ENCODE measurements around the gene DCTN4.

DCTN4 gene

DNA sequence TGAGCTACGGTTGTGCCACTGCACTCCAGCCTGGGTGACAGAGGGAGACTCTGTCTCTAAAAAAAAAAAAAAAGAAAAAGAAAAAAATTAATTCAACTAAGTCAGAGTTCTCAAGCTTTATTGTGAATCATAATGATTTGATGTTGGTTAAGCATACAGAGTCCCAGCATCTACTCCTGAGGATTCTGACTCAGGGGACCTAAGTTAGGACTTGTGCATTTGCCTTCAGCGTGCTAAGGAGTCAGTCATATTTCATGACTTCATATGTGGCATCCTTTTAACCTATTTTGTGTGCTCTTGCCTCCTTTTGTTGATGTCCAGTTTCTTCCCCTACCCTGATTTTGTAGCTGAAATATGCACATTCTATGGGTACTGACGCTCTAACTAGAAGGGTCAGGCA is 94.9 kb downstream of the DCTN4 start:
- DNase-seq, result no peak

DNA sequence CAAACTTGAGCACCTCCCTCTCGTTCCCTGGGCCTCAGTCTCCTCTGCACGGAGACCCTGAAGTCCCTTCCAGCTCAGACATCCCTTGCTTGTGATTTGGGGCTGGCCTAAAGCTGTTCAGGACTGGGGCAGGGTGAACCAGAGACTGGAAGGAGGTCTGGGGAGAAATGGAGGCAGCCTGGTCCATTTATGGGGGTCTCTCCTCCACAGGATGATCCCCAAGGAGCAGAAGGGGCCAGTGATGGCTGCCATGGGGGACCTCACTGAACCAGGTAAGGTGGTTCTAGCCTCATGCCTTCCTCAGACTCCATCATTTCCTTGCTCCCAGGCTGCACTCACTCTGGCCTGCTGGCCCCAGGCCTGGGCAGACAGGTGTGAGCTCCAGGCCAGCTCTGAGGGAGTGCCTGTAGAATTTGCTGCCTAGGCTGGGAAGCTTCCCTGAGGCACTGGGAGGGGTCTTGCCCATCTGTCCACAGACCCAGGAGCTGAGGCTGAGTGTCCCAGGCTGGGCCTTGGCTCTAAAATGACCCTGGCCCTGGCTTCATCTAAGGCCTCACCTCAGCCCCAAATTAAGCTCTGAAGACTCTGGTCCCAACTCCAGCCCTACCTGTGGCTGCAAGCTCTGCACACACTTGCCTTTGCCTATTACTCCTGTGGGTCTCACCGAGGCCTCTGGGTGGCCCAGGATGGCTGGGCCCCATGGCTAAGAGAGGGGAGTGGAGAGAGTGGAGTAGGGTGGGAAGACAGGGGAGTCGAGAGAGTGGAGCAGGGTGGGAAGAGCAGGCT is 95.9 kb downstream of the DCTN4 start:
- no peak for DNase-seq

DNA sequence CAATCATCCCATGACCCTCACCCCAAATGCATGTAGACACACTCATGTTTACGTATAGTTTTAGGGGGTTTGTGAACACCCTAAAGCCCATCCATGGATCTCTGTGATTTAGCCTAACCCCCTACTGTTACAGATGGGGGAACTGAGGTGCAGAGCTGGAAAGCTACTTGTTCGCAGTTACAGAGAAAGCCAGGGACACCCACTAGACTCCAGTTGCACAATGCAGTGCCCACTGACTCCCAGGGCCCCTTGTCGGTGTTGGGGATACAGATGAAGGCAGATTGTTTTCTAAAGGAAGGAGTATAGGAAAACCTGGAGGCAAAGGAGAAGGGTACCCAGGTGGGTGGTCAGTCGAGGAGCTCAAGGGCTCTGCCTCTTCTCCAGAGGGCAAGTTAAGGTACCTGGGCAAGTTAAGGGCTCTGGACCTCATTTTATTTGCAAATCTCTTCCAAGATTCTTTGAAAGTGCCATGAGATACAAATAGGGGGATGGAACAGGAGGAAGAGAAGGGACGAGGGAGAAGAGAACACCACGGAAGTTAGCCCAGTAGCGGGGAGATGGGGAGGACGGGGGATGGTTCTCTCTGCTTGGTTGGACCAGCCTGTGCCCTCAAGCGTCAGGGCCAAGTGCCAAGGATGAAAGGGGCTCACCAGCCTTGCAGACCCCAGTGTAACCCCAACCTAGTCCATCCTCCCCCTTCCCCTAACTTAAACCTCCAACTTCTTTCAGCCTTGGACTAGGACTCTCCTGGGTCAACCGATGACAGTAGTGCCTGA is 96.8 kb downstream of the DCTN4 start:
- no peak for DNase-seq

DNA sequence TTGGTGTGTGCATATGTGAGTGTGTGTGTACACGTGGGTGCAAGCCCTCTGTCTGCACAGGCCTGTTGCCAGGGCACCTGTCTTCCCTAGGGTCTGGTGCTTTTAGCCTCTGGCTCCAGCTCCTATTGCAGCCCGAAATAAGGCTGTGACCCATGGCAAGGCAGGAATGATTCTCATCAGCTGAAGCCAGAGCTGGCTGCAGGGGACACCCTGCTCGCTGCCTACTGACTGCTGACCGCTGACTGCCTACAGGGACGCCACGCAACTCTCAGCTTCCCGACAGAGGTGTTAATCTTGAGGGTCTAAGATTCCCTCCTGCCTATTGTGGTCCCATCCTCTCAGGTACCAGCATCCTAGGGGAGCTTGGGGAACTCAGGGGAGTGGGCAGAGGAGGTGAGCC is 97.7 kb downstream of the DCTN4 start, which contains the start of gene MYOZ3:
TSS of gene MYOZ3 (plus strand) at position 166 of the 400 bp plus-strand sequence. CDS start 1,691 bp downstream, outside the sequence.
- no peak for DNase-seq

DNA sequence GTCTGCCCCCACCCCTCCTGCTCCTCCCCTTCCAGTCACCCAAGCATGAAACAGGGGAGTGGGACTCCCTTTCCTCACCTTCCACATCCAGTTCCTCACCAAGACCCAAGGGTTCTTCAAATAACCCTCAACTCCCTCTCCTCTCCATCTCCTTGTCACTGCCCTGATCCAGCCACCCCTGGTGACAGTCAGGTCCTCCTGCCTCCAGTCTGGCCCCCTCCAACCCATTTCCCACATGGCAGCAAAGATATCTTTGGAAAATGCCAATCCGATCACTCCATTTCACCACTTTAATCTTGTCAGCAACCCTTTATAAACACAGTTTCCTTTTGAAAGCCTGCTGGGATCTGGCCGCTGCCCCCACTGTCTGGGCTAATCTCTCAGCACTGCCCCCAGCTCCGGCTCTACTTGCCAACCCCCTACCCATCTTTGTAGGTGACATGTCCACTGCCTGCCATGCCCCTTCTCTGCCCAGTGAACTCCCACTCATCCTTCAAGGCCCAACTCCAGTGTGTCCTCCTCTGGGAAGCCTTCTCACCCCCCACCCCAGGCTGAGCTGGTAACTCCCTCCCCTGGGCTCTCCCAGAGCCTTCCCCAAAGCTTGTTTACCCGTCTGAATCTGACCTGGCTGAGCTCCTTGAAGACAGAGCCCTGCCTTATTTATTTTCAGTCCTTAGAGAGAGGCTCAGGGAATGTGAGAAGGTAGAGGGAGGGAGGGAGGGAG is 98.5 kb downstream of the DCTN4 start:
- no peak for DNase-seq

DNA sequence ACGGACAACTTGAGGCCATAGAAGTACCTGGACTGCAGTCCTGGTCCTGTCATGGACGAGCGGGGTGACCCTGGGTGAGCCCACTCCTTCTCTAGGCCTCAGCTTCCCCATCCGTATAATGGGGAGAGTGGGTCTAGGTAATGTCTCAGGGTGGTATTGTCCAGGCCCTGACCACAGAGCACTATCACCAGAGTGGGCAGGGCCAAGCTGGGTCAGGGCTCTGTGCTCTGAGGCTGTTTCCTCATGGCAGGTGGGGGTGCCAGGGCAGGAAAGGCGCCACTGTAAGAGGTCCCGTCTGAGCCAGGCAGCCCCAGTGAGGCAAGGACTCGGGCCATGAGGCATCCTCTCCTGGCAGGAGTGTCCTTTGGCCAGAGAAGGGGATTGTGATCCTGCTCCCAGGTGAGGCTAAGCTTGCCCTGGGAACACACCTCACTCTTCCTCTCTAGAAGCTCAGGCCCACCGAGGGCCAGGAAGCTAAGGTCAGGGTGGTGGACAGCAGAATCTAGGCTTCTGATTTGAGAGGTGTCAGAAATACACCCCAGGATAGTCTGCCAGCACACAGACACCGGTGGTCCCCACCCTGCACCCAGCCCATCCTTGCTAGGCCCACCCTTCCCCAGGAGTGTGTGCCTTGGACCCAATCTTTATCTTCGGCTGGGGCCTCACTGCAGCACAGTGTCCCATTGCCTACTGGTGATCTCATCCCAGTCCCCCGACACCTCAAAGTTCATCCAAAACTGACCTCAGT is 99.3 kb downstream of the DCTN4 start:
- DNase-seq, result no peak

DNA sequence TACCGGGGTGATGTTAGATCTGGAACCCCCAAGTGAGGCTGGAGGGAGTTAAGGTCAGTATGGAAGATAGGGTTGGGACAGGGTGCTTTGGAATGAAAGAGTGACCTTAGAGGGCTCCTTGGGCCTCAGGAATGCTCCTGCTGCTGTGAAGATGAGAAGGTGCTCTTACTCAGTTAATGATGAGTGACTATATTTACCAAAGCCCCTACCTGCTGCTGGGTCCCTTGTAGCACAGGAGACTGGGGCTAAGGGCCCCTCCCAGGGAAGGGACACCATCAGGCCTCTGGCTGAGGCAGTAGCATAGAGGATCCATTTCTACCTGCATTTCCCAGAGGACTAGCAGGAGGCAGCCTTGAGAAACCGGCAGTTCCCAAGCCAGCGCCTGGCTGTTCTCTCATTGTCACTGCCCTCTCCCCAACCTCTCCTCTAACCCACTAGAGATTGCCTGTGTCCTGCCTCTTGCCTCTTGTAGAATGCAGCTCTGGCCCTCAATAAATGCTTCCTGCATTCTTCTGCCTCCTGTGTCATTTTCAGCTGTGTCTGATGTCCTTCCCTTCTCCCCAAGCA is 100.0 kb downstream of the DCTN4 start:
- no peak for DNase-seq

Measured in amniotic stem cell (primary cell).